Activated CD4-positive, alpha-beta T cell treated with anti-CD3 and anti-CD28 coated beads, Interleukin-10, Interleukin-2, amounts not matched to agents 100 ng/mL and 50 ng/mL, durations not matched to agents 16 hours and 8 hours (primary cell): Measurements from ENCODE around the gene SCLT1.

Source experiments
- DNase-seq: peaks from one replicate; pipeline ENCODE4 v3.0.0-alpha.2; 2020

The SCLT1 gene

DNA sequence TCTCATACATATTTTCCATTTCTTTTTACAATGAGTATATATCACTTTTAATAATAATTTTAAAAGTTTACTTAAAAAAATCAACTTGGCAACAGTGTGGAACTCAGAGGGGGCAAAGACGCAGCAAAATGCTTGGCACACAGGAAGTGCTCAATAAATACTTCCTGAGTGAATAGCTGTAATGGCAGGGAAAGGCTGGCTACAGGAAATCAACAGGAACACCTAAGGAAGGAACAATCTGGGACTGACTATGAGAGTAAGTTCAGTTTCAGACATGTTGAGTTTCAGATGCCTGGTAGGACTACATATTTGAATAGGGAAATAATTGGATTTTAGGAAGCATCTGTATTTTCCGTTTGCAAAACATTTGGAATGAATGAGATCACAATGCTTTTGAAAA is 137.6 kb downstream of the SCLT1 start:
- no peak for DNase-seq

DNA sequence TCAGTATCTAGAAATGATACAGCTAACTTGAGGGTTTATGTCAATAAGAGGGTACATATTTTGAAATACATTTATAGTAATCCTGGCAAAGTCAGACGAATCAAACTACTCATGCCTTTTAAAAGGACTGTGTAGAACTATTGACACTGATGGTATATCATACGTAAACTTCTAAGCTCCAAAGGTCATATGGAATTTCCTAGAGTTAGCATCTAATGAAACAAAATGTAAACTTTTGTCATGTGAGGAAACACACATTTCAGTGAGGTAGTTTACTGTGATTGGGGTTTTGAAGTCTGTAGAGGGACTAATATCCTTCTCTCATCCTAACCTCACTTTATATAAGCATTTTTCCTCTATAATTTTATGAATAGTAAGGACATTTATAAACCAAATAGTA is 138.4 kb downstream of the SCLT1 start:
- no peak for DNase-seq

DNA sequence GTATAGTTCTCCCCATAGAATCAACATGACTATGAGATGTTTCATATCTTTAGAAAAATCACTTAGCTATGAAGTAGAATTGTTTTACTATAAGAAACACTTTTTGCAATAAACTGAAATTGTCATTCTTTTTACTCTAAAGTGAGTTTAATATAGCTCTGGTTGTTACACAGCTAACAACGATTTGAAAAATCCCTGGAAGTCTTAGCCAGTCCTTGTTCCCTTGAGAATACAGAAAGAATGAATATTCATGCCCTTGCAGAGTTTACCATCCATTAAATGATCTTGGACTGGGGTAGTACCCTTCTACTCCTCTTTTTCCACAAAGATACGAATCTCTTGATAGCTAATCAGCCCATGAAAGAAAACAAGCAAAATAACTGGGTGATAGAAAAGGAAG is 142.0 kb downstream of the SCLT1 start:
- no peak for DNase-seq

DNA sequence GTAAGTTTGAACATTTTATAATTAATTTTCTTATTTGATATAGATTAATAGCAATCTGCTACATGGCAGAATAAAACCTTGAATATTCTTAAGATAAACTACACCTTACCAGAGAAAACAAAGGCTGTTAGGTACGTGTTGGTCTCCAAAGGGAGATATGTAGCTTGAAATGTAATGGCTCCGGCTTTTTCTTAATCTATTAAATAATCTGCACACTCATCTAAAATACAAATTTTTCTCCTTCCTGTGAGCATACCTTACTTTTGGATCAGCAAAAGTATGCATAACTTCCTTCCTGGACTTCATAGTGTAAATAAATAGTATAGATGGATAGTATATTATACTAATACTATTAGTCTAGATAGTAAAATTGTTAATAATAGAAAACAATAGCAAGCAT is 142.5 kb downstream of the SCLT1 start:
- no peak for DNase-seq

DNA sequence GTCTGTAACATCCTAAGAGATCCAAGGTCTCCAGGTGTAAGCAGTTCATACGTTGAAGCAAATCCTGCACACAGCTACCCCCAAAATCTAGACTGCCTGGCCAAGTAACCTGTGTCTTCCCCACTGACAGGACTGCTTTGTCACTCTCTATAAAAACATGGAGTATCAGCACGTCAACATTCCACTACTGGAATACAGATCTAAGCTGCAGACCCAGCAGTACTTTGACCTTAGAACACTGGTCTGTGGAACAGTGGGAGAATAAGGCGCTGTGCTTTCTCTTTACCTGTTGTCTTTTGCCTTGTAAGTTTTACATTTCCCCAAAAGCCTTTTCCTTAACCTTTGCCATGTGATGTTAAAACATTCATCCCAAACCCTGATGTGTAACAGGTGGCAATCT is 146.4 kb downstream of the SCLT1 start:
- no peak for DNase-seq

DNA sequence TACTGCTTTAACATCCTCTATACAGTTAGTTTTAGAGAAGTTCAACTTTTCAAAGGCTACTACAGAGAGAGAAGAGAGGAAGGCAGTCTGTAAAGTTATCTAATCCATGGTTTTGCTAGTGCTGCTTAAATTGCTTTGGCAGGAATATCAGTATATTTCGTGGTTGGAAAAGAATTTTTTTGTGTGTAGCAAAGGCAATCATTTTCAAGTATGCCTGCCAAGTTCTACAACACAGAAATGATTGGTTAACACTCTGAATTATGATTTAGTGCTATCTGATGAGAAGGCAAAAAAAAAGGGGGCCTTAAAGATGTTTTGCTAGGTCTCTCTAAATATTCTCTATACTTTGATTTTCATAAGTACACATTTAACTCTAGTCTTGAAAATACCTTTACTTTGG is 150.7 kb downstream of the SCLT1 start:
- DNase-seq: no peak

DNA sequence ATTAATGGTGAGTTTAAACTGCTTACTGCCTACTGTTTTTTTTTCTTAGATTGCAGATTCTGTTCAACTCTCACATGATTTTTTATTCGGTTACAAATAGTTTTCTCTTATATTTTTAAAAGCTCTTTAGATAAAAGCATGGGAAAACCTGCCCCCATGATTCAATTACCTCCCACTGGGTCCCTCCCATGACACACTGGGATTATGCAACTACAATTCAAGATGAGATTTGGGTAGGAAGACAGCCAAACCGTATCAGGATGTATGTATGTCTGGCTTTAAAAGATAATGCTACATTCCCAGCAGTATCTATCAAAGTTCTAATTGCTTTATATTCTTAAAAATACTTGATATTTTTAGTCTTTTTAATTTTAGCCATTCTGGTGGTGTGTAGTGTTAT is 152.4 kb downstream of the SCLT1 start:
- DNase-seq: no peak

DNA sequence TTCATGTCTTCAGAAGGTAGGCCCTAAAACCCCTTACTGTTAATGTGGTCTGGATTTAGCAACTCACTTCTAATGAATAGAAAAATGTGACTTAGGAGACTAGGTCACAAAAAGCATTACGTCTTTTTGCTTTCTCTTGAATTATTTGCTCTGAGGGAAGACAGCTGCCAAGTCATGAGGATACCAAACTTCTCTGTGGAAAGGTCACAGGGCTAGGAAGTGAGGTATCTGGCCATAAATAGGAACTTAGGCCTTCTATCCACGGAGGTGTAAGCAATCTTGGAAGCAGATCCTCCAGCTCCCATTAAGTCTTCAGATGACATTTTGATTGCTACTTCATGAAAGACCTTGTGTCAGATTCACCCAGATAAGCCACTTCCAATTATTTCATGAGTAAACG is 163.3 kb downstream of the SCLT1 start:
- no peak for DNase-seq

DNA sequence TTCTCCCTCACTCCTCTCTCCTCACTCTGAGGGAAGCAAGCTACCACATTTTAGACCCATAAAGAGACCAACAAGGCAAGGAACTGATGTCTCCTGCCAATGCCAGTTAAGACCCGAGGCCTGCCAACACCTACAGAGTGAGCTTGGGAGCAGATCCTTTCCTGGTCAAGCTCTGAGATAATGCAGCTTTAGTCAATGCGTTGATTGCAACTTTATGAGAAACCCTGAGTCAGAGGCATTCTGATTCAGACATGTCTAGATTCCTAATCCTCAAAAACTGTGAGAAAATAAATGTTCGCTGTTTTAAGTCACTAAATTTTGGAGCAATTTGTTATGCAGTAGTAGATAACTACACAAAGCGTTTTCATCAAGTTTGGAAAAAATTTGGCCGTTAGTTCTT is 168.4 kb downstream of the SCLT1 start:
- no peak for DNase-seq

DNA sequence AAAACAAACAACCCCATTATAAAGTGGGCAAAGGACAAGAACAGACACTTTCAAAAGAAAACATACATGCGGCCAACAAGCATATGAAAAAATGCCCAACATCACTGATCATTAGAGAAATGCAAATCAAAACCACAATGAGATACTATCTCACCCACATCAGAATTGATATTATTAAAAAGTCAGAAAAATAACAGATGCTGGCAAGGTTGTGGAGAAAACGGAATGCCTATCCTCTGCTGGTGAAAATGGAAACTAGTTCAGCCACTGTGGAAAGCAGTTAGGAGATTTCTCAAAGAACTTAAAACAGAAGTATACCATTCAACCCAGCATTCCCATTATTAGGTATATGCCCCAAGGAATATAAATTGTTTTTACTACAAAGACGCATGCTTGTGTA is 171.4 kb downstream of the SCLT1 start:
- no peak for DNase-seq

DNA sequence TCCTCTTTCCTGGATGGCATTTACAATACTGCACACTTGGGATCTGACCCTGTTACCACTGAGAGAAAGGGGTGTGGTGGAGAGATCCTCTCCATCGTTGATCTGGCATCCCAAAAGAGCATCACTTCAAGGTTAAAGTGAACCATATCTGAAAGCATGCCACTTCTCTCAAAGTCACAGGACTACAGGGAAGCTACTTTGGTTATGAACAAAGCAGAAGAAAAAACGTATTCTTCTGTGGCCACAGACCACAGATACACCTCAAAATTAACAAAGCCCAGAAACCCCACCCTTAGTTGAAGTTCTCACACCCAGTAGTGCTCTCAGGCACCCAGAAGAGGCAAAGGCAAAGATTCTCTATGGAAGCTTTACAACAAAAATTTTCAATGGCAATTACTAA is 175.6 kb downstream of the SCLT1 start:
- peak; percentile 26 for DNase-seq

DNA sequence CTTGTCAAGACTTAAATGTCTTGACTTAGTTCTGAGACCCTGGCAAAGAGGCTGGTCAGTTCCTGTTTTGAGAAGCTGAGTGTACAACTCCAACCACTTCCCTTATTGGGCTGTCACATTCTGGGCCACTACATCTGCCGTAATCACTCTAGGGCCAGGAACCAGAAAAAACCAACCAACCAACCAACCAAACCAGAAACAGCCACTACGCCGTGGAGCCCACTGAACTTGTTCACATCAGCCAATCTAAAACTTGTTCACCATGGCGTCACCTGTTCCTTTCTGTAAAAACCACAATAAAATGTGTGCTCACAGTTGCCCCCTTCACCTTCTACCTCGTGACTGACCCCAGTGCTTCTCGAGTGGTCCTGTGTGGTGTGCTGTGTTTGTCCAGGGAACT is 176.5 kb downstream of the SCLT1 start:
- DNase-seq: no peak

DNA sequence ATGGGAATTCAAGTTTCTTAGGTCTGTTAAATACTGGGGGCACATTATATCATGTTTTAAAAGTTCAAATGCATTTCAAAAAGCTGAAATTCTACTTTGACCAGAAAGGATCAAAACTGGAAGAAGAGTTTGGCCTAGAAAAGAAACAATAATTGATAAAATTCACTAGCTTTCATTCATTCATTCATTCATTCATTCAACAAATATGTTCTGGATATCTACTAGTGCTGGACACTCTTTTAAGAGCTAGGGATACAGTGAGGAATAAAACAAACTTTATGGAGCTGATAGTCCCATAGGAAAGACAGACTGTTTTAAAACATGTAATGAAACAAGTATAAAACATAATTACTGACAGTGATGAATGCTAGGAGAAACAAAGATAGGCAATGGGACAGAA is 177.8 kb downstream of the SCLT1 start:
- no peak for DNase-seq

DNA sequence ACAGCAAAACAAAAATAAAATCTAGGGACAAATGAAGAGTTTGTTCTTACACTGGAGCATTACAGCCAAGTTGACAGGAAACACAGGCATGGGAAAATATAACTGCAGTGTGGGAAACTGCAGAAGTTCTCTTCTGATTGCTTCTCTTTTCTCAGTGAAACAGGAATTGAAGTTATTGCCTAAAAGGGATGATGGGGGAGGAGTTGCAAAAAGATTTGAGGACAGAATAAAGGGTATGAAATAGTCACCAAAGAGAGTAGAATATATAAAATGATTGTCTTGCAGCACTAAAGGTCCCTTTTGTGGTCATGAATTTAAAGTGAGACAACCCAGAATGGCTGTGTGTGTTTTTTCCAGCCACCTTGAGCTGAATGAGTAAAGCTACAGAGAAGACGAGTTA is 180.1 kb downstream of the SCLT1 start:
- no peak for DNase-seq

DNA sequence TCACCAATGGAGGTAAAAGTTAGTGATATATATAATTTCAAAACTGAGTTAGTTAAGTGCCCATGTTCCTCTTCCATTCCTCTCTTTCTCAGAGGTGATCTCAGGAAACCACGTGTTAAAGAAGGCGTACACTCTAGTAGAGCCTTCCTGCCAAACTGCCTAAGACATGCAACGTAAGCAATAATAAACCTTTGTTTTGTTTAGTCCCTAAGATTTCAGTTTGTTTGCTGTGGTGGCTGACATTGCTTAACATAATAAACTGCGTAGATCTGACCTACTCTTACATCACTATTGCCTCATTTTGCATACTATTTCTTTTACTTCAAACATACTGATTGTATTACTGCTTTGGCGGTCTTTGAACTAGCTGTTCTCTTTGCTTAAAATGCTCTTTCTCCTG is 184.6 kb downstream of the SCLT1 start:
- DNase-seq: no peak

DNA sequence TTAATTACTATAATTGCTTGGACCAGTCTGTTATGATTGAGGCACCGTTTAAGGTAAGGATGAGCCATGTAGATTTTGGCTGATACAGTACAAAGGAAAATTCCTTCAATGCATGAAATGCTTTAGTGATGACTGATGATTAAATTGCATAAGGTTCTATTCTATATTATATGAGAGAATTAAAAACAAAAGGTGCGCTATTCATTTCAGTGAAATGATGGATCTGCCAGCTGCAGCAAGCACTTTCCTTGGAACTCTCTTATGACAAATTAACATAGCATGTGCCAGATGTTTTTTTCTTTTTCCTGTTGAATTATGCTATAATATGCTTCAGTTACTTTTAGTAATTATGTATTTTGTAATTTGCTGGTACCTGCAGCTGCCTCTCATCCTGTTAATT is 185.4 kb downstream of the SCLT1 start:
- DNase-seq: no peak

DNA sequence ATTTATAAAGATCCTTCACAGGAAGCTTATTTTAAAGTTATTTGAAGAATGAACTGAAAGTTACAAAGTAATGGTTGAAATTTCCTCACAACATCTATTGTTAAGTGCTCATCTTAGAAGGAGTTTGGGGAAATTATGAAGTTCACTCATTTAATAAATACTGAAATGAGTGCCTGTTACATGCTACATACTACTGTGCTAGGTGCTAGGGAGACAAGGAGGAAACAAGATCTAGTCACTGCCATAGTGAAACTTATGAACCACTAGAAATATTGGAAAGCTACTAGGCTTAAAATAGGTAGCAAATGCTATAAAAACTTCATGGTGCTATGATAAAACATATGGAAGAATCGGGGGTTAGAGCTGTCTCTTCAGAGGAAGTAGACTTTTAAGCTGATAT is 186.8 kb downstream of the SCLT1 start:
- no peak for DNase-seq

DNA sequence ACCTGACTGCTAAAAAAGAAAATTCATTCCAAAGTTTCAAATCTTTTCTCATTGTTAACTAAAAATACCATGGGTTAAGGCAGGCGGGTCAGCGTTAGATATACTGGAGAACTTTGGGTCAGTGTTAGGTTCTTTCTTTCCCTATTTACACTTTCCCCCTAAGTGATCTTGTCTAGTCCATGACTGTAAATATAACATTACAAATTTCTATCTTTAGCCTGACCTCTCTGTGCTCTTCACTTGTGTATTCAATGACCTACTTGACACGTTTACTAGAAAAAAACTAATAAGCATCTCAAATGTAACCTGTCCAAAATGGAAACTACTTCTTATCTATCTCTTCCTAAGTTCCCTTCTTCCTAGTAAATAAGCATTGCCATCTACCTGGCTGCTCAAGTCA is 188.5 kb downstream of the SCLT1 start:
- DNase-seq: no peak

DNA sequence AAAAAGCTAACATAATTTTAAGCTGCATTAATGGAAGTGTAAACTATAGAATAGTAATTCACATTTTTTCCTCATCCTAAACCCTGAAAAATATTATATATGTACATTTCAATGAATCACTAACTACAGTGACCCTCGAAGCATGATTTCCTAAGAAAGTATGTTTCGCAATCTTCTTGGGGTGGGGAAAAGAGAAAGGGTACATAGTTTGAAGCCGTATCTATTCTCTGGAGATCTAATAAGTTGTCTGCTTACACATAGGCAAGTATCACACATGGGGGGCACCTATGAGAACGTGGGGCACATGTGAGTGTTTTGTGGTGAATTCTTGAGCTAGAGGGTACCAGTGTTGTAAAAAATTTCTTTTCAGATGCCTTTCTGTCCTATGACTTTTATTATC is 212.7 kb downstream of the SCLT1 start:
- no peak for DNase-seq

DNA sequence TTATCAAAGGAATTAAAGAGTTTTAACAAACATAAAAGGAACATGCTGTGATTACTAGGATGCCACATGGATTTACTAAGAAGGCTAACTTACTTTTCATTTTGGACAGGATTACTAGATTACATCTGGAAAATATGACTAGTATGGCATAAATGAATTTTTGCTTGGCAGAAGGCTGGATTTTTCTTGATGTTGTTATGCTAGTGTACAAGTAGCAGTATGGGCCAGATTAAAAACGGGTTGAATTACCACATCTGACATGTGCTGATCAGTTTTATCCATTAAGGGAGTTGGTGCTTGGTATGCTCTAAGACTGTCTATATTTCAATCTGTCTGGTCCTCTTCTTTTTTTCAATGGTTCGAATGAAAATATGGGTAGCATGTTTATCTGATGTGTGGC is 213.4 kb downstream of the SCLT1 start:
- no peak for DNase-seq

DNA sequence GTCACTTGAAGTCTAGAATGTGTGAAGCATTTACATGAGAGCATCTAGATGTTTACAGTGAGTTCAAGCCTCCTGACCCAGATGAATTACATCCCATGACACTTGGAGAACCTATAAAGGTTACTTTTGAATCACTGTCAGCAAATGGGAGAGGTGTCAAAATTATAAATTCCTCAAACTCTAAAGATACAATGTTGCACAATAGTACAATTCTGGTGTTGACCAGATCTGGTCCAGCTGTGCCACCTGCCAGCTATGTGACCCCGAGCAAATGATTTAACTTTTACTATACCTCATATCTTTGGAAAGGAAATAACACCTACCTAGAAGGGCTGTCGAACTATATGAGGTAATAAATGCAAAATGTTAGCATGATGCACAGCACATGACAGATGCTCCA is 214.1 kb downstream of the SCLT1 start:
- no peak for DNase-seq

DNA sequence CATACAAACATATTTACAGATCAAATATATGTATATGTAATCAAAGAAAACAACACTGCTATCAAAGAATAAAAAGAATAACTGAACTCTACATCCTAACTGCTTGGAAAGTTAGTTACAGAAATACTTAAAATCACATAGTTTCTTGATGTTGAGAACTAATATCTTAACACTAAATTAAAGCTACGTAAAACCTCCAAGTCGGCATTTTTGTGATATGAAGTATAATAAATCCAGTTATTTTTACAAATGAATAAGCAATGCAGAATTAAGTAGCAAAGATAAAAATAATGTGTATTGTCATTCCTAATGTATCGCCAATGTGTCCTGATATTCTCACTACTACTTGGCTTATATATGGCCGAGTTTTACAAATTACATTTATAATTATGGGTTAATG is 215.4 kb downstream of the SCLT1 start:
- no peak for DNase-seq

DNA sequence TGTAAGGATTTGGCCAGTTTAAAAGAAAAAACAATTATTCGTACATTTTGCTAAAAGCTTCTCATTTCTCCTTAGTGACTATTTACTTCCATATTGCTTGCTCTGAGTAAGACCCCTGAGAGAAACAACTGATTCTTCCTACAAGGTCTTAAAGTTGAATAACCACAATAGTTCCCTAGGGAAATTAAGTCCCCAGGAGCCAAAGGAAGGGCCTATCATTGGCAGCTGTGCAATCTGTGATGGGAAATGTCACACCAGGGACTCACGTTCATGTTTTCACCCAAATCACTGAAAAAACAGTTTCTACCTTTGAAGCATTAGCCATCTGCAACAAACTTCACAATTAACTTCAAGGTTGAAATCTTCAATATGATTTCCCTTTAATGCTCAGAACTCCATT is 217.1 kb downstream of the SCLT1 start:
- no peak for DNase-seq

DNA sequence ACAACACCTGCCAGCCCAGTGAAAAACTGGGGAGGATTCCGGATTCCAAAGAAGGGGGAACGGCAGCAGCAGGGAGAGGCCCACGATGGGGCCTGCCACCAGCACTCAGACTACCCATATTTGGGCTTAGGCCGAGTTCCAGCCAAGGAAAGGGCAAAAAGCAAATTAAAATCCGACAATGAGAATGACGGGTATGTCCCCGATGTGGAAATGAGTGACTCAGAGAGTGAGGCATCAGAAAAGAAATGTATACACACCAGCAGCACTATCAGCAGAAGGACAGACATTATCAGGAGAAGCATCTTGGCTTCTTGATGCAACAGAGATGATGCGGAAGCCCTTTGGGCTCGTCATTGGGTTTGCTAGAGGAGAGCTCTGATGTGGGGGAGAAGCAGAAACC is 221.4 kb downstream of the SCLT1 start:
- DNase-seq: no peak

DNA sequence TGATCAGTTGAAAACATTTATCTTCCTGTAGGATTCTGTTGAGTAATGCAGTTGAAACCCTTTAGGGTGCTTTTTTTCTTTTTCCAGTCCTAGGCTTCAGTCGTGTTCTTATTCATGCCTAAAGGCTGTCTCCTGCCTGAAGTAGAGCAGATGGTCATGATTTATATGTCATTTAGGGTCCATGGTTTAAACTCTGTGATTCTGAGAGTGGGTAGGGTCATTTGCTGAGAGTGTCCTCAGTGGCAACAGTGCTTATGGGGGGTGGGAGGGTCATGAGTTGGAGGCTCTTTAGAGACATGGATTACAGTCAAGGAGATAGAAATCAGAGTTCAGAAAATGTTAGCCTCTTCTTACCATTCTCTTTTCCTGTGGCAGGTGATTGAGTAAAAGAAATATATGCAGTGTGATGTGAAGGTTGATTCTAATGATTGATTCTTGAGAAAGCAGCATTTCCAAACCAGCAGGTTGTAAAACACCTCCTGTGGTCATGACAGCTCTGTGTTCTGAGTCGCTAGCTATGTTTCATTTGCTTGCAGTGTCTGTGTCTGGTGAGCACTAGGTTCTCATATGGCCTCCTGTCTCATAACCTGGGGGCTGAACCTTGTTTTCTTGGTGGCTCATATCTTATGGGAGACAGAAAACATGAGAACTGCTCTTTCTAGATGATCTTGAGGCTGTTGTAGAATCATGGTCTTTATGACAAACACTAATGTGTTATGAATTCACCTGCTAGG is 223.4 kb downstream of the SCLT1 start:
- no peak for DNase-seq

DNA sequence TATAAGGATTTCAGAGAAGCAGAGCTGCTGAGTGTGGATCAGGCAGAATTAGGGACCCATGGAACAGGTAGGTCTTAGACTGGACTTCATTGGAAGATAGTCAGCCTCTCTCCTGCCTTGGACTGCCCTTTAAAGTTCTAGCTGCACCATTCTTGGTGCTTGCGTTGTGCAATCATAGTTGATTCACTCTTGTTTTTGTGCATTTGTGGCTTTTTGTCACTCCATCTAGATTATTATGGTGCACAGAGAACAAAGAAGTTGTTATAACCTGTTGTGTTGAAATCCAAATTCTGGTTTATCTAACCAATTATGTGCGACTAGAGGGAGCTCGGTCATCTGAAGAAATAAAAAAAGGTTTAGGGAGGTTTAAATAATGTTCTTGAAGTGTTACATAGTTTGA is 224.6 kb downstream of the SCLT1 start:
- no peak for DNase-seq
